HG03097 (cell line): ENCODE results near the gene PCSK6.
"Not testable (repeated sequence)": the region's sequence is repeated elsewhere in the genome, so short reads cannot be mapped to it uniquely, and the experiment has no call there.

Source experiments
- ATAC-seq: cut with Tn5 transposase; IDR thresholded peaks from one replicate; pipeline ENCODE4 v1.9.1; 2021; ENCODE audit not compliant: unreplicated experiment, low FRiP score

The PCSK6 gene

DNA sequence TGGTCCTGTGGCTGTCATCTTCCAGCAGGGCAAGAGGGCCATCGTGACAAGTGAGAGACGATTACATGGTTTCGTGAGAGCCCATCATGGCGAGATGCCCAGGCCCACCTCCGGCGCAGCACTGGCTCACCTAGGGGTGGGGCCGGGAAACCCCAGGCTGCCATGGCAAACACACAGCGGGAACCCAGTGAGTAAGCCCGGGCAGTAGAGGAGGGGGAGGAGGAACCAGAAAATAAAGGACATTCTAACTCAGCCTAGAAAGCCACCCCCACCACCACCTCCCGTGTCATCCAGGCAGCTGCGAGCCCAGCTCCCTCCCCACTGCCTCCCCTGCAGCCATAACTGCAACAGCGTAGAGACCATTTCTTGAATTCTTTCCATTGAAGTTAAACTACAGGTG is 52.3 kb downstream of the PCSK6 start:
- no peak for ATAC-seq

DNA sequence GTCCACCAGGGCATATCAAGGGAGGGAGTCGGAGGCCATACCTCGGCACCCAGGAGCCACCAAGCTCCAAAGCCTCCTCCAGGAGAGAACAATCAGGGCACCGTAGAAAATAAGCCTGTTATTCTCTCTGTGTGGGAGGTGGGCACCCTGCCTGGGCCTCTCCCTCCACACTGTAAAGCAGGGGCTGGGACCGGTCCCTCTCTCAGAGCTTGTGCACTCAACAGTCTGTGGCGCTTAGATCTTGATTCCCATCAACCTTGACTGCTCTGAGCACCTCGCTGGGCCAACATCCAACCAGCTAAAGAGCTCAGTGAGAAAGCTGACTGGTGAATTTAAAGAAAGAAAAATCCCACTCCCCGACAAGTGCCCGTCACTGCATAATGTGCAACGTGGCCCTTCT is 53.0 kb downstream of the PCSK6 start:
- no peak for ATAC-seq

DNA sequence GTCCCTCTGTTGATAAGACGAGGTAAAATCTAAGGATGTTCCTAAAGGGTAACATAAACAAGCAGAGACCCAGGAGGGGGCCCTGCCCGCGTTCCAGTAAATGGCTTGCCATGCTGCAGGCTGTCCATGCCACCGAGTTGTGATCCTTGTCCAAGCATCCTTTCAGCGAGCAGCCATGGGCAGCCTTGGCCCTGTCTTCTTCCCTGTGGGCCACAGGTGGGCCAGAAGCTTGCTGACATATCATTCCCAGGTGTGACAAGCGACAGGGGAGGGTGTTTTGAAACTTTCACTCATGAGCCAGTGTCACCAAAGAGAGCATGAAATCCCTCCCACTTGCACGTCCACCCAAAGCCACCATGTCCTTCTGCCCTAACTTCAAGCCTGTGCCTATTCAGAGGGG is 53.7 kb downstream of the PCSK6 start:
- ATAC-seq, result no peak

DNA sequence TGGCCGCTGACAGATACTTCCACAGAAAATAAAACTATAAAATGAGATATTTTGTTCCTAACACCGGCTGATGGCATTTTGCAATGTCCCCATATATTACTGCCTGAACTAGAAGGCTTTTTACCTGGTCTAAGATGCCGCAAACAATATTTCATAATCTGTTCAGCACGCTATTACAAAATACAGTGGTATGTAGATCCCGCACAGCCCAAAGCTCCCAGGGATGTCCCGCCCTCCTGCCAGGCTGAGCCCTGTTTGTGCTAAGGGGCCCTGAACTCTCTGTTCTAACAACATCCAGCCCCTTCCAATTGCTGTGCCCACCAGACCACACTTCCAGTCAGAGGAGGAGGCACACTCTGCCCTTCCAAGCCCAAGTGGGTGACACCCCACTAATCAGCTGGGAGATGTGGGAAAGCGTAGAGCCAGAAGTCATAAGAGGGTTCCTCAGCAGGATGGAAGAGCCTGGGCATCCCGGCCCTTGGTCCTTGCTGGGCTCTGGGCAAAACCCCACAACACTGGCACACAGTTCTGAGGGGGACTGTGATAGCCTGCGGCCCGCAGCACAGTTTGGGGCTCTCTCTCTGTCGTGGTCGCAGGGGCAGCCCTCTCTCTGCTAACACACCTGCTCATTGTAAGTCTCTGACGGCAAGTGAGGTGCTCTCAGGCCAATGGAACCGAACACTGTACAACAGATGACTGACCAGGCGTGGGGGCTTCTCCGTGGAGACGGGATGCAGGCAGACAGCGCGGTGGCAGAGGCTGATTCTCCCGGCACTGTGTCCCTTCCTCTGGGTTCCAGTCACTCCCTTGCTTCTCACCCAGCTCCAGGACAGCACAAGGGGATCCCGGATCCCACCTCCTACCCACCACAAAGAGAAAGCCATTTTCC is 55.2 kb downstream of the PCSK6 start:
- no peak for ATAC-seq

DNA sequence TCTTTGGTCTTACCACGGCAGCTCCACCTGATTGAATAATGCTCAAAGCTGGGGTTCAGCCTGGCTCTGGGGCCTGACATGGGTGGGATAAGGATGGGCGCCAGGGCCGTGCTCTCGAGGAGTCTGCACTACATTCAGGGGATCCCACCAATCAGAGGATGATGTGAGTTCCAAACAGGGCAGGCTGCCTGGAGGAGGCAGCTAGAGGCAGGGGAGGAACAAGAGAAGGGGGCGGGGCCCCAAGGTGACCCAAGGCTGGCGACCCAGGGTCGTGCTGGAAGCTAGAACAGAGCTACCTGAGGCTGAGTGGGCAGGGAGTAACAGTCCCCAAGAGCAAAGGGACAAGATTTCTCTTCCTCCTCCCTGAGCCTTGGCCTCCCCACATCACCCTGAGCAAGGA is 56.1 kb downstream of the PCSK6 start:
- ATAC-seq, result no peak

DNA sequence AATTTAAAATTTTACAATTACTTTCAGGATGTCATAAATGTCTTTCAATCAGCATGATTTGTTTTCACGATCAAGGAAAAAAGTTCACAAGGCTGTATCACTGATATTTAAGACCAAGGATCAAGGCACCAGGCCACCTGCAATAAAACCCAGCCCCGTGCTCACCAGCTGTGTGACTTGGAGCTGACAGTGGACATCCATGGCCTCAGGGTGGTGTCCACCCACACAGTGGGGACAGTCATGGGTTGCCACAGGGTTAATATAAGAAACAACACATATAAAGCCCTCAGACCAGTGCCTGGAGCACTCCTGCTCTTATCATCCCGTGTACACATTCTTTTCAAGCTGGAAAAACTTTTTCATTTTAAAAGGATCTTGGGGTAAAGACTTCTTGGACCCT is 56.5 kb downstream of the PCSK6 start:
- no peak for ATAC-seq

DNA sequence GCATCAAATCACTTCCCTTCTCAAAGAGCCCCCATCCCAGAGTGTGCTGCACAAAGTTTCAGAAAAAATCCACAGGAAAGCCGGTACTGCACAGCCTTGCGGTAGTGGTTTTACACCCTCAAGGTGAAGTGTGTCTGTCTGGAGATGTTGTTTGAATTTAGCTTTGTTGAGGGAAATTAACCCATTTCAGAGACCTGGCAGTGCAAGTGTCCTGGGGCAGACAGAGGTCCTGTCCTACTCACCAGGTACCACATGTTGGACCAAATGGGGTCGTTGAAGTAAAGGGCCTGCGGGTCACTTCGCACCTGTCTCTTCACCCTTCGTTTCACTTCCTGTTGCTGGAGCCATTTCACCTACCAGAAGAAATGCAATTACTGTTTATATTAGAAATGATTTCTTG is 57.8 kb downstream of the PCSK6 start:
- ATAC-seq, result no peak

DNA sequence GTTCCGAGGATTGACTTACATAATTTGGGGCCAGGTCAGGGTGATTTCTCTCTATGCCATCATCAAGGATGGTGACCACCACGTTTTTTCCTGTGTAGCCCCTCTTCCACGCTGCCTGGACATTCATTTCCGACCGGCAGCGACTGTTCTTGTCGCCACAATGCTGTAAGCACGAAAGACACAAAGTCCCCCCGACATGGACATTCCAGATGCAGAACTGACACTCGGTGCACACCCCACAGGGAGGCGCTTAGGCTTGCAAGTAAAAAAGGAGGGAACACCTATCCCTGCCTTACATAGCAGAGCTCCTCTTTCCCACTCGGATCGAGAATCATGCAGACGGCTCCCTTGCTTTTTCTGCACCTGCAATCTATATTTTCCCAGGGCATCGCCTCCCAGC is 58.2 kb downstream of the PCSK6 start:
- ATAC-seq, result no peak

DNA sequence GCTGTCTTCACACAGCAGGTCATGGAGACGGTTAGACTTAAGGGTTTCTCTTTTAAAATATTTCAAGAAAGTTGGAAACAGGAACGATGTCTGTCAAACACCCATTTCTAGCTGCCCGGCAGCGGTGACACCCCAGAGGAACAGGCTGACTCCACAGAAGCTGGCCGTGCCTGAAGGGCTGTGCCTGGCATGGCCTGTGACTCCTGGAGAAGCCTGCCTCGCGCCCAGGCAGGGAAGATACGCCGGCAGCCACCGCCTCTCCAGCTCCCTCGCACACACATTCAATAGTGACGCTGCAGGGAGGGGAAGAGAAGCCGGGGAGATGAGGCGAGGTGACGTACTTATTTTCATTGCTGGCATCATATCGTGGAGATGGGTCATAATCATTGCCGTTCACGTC is 59.9 kb downstream of the PCSK6 start:
- ATAC-seq, result no peak

DNA sequence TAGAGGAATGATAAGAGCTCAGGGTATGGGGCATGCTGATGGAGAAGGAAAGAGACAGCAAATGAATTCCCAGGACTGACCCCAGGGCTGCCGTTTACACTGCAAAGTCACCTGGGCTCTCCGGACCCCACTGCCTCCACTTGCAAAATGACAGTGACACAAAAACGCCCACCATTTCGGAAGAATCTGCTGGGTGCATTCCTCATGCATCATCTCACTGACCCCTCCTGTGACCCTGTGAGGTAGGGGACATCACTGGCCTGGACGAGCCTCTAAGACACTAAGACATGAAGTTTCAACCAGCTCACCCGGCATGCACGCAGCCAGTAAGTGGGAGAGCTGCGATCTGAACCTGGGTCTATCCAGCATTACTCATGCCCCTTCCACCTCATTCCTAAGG is 60.3 kb downstream of the PCSK6 start:
- ATAC-seq, result no peak

DNA sequence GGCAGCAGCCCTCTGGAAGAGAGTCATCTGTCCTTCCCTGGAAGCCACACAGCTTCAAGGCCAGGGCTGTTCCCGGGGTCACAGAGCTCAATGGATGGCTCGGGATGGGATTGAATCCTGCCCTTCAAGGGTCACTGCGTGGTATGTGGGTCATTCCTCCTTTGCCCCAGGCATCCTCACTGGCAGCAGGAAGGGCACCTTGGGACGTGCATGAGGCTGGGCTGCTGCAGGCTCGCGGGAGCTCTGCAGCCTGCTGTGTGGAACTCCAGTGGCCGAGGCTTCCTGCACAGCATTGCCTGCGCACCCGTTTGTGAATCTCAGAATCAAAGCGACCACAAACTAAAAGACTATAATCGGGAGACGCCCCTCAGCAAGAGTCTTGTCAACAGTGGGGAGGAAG is 60.7 kb downstream of the PCSK6 start:
- no peak for ATAC-seq

DNA sequence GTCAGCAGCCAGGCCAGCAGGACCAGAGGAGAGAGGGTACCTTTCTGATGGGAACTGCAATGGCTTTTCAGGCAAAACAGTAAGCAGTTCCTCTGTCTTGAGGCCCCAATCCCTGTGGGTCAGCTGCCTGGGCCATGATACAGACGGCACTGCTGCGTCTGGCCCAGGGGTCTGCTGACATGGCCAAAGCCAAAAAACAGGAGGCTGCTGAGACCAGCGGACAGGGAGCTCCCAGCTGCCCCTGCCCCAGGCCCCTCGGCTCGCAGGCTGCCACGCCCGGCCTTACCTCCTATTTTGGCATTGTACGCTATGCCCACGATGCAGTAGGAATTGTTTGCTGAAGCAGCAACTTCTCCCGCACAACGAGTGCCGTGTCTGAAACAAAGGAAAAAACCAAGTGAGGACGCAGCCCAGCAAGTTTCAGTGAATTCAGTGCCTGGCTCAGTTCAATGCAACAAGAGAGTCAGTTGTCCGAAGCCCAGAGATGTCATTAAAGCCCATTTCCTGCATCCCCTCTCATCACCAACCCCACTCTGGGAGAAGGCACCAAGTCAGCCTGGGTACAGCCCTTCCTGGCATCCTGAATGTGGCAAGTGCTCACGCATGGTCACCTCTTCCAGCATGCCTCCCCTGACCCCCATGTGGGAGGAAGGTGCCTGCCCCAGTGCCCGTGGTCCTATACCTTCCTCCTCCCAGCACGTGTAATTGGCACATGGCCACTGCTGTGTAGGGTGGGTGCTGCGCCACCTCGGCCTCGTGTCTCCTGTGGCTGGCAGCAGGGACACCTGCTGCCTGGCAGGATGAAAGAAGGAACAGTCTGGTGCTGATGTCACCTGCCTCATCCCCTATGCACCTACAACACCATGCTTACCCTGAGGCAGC is 61.7 kb downstream of the PCSK6 start:
- ATAC-seq, result no peak

DNA sequence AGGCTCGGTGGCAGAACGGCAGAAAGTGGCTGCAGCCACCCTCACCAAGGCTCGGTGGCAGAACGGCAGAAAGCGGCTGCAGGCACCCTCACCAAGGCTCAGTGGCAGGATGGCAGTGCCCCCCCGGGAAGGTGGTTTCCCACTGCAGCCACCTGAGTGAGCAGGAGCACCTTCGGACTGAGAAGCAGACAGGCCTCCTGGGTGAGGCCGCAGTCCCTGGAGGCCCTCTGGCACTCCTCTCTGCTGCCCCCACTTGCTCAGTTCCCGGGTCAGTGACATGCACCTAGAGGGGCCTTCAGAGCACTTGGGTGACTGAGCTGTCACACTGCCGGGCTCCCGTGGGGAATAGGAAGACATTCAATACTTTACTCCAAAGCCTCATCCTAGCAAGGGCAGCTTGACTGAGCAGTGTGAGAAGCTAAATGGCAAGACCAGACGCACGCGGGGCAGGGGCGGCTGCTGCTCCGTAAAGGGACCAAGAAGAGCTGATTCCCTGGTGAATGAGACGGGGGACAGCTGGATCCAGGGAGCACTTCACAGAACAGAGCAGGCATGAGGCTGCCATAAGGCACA is 62.7 kb downstream of the PCSK6 start:
- ATAC-seq, result no peak

DNA sequence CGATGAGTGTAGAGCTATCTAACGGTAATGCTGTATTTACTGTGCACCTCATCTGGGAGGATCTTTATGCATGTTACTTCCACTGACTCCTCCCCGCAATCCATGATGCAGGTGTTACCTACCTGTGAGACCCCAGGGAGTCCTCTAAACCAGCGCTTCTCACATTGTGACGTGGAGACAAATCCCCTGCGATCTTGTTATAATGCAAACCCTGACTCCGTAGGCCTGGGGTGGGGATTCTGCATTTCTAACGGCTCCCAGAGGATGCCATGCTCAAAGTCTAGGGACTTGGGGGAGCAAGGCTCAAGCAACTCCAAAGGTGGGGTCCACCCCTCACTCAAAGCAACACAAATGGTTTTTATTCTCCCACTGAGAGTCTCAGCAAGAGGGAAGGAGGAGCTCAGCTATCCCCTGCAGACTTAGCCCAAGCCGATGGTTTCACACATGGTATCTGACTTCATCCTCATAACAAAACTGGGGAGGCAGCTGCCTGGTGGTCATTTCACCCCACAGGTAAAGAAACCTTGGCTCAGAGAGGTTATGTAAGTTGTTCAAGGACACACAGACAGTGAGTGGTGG is 63.6 kb downstream of the PCSK6 start:
- no peak for ATAC-seq

DNA sequence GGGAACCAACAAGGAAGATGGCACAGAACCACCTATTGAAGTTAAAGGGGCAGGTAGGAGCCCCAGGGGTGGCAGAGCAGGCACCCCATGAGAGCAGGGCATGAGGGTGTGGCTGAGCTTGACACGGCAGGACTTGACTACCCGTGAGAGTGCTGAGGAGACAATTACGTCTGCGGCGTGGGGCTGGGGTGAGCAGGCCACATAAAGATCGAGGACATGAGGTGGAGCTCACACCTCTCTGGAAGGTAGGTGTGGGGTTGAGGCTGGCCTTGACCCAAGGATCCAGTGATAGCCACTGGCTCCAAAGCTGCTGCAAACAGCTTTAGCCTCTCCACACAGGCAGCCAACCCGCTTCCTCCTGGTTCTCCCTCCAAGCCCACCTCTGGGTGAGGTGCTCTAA is 64.5 kb downstream of the PCSK6 start:
- ATAC-seq, result no peak

DNA sequence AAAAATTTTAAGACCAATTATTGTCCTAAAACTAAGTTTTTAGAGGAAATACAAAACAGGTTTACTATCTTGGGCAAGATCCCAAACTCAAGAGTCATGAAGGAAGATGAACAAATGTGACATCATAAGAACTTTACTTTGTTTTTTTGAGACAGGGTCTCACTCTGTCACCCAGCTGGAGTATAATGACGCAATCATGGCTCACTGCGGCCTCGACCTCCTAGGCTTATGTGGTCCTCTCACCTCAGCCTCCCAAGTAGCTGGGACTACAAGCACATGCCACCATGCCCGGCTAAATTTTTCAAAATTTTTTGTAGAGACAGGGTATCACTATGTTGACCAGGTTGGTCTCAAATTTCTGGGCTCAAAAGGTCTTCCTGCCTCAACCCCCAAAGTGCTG is 69.3 kb downstream of the PCSK6 start:
- ATAC-seq, result no peak

DNA sequence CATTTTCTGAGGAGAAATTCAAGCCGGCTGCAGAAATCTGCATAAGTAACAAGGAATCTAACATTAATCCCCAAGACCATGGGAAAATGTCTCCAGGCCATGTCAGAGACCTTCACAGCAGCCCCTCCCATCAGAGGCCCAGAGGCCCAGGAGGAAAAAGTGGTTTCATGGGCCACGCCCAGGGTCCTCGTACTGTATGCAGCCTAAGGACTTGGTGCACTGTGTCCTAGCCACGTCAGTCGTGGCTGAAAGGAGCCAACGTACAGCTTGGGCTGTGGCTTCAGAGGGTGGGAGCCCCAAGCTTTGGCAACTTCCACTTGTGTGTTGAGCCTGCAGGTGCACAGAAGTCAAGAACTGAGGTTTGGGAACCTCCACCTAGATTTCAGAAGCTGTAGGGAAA is 73.0 kb downstream of the PCSK6 start:
- not testable (repeated sequence) for ATAC-seq

DNA sequence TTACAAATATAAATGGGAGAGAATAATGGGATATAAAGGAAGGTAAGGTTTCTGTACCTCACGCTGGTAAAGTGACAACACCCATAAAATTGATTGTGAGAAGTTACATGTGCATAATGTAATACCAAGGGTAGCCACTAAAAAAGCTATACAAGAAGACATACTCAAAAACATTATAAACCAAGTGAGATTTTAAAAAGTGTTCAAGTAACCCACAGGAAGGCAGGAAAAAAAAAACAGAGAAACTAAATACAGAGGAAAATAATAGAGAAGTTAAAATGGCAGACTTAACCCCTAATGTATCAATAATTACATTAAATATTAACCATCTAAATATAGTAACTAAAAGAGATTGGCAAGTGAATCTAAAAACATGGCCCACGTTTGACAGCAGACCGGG is 76.3 kb downstream of the PCSK6 start:
- ATAC-seq, result no peak

DNA sequence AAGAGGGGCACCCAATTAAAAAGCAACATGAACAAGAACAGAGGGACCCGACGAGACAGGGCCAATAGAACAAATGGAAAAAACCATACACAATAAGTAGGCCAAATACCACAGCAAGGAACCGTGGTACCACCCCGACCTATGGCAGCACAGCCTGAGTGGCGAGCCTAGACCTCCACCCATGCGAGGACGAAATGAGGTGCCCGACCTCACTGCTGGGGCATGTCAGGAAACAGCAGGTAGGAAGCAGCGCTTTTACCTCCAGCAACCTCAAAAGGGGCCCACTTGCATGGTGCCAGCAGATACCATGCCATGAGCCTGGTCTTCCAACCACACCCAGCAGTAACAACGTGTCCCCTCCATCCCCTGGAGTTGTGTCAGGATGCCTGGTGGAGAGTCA is 77.9 kb downstream of the PCSK6 start:
- no peak for ATAC-seq

DNA sequence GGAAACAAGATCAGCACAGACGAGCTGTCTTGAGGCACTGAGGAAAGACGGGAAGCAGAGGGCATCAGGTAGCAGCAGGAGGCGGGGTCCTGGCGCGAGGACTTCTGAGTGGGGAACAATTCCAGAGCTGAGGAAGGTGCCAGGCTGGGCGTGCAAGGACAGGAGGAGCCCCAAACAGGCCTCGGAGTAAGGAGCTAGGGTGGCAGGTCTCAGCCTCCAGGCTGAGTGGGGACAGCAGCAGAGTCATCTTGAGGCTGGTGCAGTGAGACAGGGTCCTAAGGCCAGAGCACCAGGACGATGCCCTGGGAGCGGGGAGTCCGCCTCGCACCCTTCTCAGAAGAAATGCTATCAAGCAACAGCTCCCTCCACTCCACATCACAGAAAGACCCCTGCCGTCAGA is 78.4 kb downstream of the PCSK6 start:
- no peak for ATAC-seq

DNA sequence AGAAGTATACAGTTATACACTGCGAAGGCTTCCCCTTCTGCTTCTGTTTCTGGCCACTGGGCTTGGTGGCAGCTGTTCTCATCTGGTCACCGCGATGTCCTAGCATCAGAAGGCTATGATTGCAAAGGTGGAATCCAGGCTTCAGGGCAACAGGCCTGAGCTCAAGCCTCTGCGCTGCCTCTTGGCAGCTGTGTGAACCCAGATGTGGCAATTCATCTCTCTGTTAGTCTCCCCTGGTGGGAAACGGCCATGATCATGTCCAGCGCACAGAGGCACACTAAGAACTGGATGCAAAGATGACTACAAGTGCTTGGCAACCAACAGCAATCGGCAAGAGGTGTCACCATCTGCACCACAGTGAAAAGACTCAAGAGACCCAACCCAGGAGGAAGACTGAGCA is 78.9 kb downstream of the PCSK6 start:
- ATAC-seq, result no peak
